ENCODE measurements around the gene UNC5C. TPM values are rescaled to one million over a fixed set of nuclear protein-coding genes. Genes with fewer than 3 reads are reported as not detected.

Gene UNC5C
- total and polyA plus RNA-seq, 5 donors from 2014 or later = 0.01 to 0.13 TPM; not detected in 3

- H3K36me3 ChIP-seq (ENCODE audit: control insufficient read depth, insufficient read depth, low read length) = no peaks in the 10 kb centered on the region
- H3K9me3 ChIP-seq (ENCODE audit: control insufficient read depth in 2 of 2, low read length in 2 of 2) = no peaks in the 10 kb centered on the region
- no peak for DNase-seq
- no peaks in the 10 kb centered on the region for H3K36me3 Mint-ChIP-seq
- no peak for ATAC-seq (ENCODE audit: low read depth in 2 of 2)
- H3K27ac Mint-ChIP-seq = no peak overlapping the region
- no peak overlapping the region for H3K4me3 ChIP-seq (ENCODE audit: low read depth, low read length)
- H3K27ac ChIP-seq (ENCODE audit: insufficient read depth, low read length, poor library complexity, severe bottlenecking) = no peak overlapping the region
- peaks cover 0 to 4% (median 0%) of the 10 kb centered on the region in 7 donors for H3K9me3 Mint-ChIP-seq
- H3K4me1 ChIP-seq (ENCODE audit: control insufficient read depth, insufficient read depth, low read length, poor library complexity, severe bottlenecking) = no peaks in the 10 kb centered on the region
- no peaks in the 10 kb centered on the region for H3K27me3 ChIP-seq (ENCODE audit: control insufficient read depth, insufficient read depth, low read length)
- no peaks in the 10 kb centered on the region for H3K27me3 Mint-ChIP-seq
- no peaks in the 10 kb centered on the region for H3K4me1 Mint-ChIP-seq
- no peak overlapping the region for H3K4me3 Mint-ChIP-seq
Observed at GRCh38 chr4:95472534-95472933, 76.2 kb downstream of the UNC5C start.

DNA sequence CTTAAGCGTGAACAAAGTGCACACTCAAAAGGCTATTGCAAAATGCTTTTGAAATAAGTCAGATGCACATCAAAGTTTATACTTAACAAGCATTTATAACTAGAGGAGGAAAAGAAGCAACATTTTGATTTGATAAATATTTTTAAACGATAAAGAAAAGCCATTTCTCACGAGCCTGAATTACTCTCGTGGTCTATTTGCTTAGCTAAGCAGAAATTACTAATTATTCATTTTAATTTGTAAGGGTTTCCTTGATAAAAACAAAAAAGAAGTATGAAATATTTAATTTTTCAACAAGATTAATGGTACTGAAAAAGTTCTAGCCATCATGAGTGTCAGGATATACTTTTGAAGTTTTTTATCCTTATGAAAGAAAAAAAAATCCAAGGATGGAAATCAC lies 78.2 kb downstream of the UNC5C start:
- Mint-ChIP-seq H3K27me3 (no peaks in the 10 kb centered on the region), H3K36me3 (no peaks in the 10 kb centered on the region), H3K4me1 (no peaks in the 10 kb centered on the region), H3K9me3 (peaks cover 0 to 5% (median 0%) of the 10 kb centered on the region in 7 donors), H3K4me3 (no peak overlapping the region), H3K27ac (no peak overlapping the region)
- ATAC-seq (ENCODE audit: low read depth in 2 of 2) = no peak
- H3K9me3 ChIP-seq (ENCODE audit: control insufficient read depth in 2 of 2, low read length in 2 of 2) = no peaks in the 10 kb centered on the region
- H3K4me1 ChIP-seq (ENCODE audit: control insufficient read depth, insufficient read depth, low read length, poor library complexity, severe bottlenecking) = no peaks in the 10 kb centered on the region
- H3K36me3 ChIP-seq (ENCODE audit: control insufficient read depth, insufficient read depth, low read length) = no peaks in the 10 kb centered on the region
- no peaks in the 10 kb centered on the region for H3K27me3 ChIP-seq (ENCODE audit: control insufficient read depth, insufficient read depth, low read length)
- no peak overlapping the region for H3K4me3 ChIP-seq (ENCODE audit: low read depth, low read length)
- no peak for DNase-seq
- H3K27ac ChIP-seq (ENCODE audit: insufficient read depth, low read length, poor library complexity, severe bottlenecking) = no peak overlapping the region

DNA sequence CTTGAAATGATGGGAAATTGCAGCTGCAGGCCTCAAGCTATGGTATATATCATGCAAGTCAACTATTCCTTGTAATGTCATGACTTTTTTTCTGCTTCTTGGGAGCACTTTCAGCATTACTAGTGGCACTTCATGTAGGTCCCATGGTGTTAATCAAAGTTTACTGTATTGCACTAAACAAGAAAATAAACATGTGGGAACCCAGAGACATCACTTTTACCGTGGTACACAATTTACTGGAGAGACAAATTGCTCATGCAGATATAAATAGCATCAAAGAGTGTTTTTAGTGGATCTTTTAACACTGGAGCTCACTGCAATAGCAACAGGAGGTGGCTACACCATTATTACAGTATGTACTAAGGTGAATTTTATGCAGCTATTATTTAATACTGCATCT lies 79.2 kb downstream of the UNC5C start:
- Histone ChIP-seq H3K4me3 (ENCODE audit: low read depth, low read length) (no peak overlapping the region), H3K4me1 (ENCODE audit: control insufficient read depth, insufficient read depth, low read length, poor library complexity, severe bottlenecking) (no peaks in the 10 kb centered on the region), H3K36me3 (ENCODE audit: control insufficient read depth, insufficient read depth, low read length) (no peaks in the 10 kb centered on the region), H3K27me3 (ENCODE audit: control insufficient read depth, insufficient read depth, low read length) (no peaks in the 10 kb centered on the region), H3K9me3 (ENCODE audit: control insufficient read depth in 2 of 2, low read length in 2 of 2) (no peaks in the 10 kb centered on the region), H3K27ac (ENCODE audit: insufficient read depth, low read length, poor library complexity, severe bottlenecking) (no peak overlapping the region)
- ATAC-seq (ENCODE audit: low read depth in 2 of 2) (no peak), DNase-seq (no peak)
- Mint-ChIP-seq H3K9me3 (peaks cover 0 to 4% (median 0%) of the 10 kb centered on the region in 7 donors), H3K4me3 (no peak overlapping the region), H3K4me1 (no peaks in the 10 kb centered on the region), H3K36me3 (no peaks in the 10 kb centered on the region), H3K27me3 (no peaks in the 10 kb centered on the region), H3K27ac (no peak overlapping the region)

DNA sequence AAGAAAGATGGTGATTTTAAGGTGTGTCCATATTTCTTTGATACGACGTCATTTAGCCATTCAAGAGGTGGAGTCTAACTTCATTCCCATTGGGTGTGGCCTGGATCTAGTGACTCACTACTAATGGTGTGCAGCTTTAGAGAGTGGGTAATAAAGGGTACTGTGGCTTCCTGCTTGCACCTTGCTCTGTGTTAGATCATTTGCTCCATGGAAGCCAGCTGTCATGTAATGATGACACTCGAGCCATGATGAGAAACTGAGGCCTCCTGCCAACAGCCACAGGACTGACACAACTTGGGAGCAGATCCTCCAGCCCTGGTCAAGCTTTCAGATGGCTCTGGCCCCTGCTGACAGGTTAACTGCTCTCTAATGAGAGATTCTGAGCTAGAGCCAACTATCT lies 82.0 kb downstream of the UNC5C start:
- Mint-ChIP-seq H3K4me1 (no peaks in the 10 kb centered on the region), H3K9me3 (peaks cover 0 to 4% (median 0%) of the 10 kb centered on the region in 7 donors), H3K4me3 (no peak overlapping the region), H3K27ac (no peak overlapping the region), H3K36me3 (no peaks in the 10 kb centered on the region), H3K27me3 (no peaks in the 10 kb centered on the region)
- ATAC-seq (ENCODE audit: low read depth in 2 of 2) (no peak), DNase-seq (no peak)
- Histone ChIP-seq H3K36me3 (ENCODE audit: control insufficient read depth, insufficient read depth, low read length) (no peaks in the 10 kb centered on the region), H3K27me3 (ENCODE audit: control insufficient read depth, insufficient read depth, low read length) (no peaks in the 10 kb centered on the region), H3K27ac (ENCODE audit: insufficient read depth, low read length, poor library complexity, severe bottlenecking) (no peak overlapping the region), H3K9me3 (ENCODE audit: control insufficient read depth in 2 of 2, low read length in 2 of 2) (no peaks in the 10 kb centered on the region), H3K4me1 (ENCODE audit: control insufficient read depth, insufficient read depth, low read length, poor library complexity, severe bottlenecking) (no peaks in the 10 kb centered on the region), H3K4me3 (ENCODE audit: low read depth, low read length) (no peak overlapping the region)

GRCh38 chr4:95465010-95465409 lies 83.8 kb downstream of the UNC5C start:
- no peaks in the 10 kb centered on the region for H3K36me3 Mint-ChIP-seq
- H3K27me3 ChIP-seq (ENCODE audit: control insufficient read depth, insufficient read depth, low read length) = no peaks in the 10 kb centered on the region
- no peak overlapping the region for H3K27ac ChIP-seq (ENCODE audit: insufficient read depth, low read length, poor library complexity, severe bottlenecking)
- no peak overlapping the region for H3K27ac Mint-ChIP-seq
- H3K4me3 Mint-ChIP-seq = no peak overlapping the region
- peaks cover 0 to 3% (median 0%) of the 10 kb centered on the region in 7 donors for H3K9me3 Mint-ChIP-seq
- H3K36me3 ChIP-seq (ENCODE audit: control insufficient read depth, insufficient read depth, low read length) = no peaks in the 10 kb centered on the region
- no peak overlapping the region for H3K4me3 ChIP-seq (ENCODE audit: low read depth, low read length)
- DNase-seq (no peak), ATAC-seq (ENCODE audit: low read depth in 2 of 2) (no peak)
- H3K4me1 ChIP-seq (ENCODE audit: control insufficient read depth, insufficient read depth, low read length, poor library complexity, severe bottlenecking) = no peaks in the 10 kb centered on the region
- H3K27me3 Mint-ChIP-seq = no peaks in the 10 kb centered on the region
- no peaks in the 10 kb centered on the region for H3K9me3 ChIP-seq (ENCODE audit: control insufficient read depth in 2 of 2, low read length in 2 of 2)
- no peaks in the 10 kb centered on the region for H3K4me1 Mint-ChIP-seq

- peaks cover 0 to 3% (median 0%) of the 10 kb centered on the region in 7 donors for H3K9me3 Mint-ChIP-seq
- no peaks in the 10 kb centered on the region for H3K27me3 ChIP-seq (ENCODE audit: control insufficient read depth, insufficient read depth, low read length)
- no peak overlapping the region for H3K4me3 Mint-ChIP-seq
- H3K4me3 ChIP-seq (ENCODE audit: low read depth, low read length) = no peak overlapping the region
- no peaks in the 10 kb centered on the region for H3K36me3 ChIP-seq (ENCODE audit: control insufficient read depth, insufficient read depth, low read length)
- DNase-seq (no peak), ATAC-seq (ENCODE audit: low read depth in 2 of 2) (no peak)
- no peaks in the 10 kb centered on the region for H3K9me3 ChIP-seq (ENCODE audit: control insufficient read depth in 2 of 2, low read length in 2 of 2)
- H3K4me1 Mint-ChIP-seq = no peaks in the 10 kb centered on the region
- no peaks in the 10 kb centered on the region for H3K27me3 Mint-ChIP-seq
- no peaks in the 10 kb centered on the region for H3K36me3 Mint-ChIP-seq
- H3K27ac ChIP-seq (ENCODE audit: insufficient read depth, low read length, poor library complexity, severe bottlenecking) = no peak overlapping the region
- H3K4me1 ChIP-seq (ENCODE audit: control insufficient read depth, insufficient read depth, low read length, poor library complexity, severe bottlenecking) = no peaks in the 10 kb centered on the region
- H3K27ac Mint-ChIP-seq = no peak overlapping the region
Observed at GRCh38 chr4:95462921-95463320, 85.9 kb downstream of the UNC5C start.

GRCh38 chr4:95457353-95457752 lies 91.4 kb downstream of the UNC5C start:
- H3K36me3 Mint-ChIP-seq = no peaks in the 10 kb centered on the region

DNA sequence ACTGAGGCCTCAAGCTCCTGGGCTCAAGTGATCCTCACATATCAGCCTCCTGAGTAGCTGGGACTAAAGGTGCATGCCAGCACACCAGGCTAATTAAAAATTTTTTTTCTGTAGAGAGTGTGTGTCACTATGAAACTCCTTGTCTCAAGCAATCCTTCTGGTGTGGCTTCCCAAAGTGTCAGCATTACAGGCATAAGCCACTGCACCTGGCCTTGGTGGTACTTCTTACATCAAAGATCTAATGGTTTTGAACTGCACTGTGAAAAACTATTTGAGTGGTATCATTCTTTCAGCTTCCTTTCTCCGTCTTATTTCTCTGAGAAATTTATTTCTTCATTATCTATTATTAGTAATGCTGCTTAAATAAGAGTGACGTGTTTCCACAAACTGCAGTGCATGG lies 98.5 kb downstream of the UNC5C start:
- Mint-ChIP-seq H3K36me3 (no peaks in the 10 kb centered on the region), H3K9me3 (peaks cover 0 to 5% (median 0%) of the 10 kb centered on the region in 7 donors), H3K27me3 (no peaks in the 10 kb centered on the region), H3K4me1 (no peaks in the 10 kb centered on the region), H3K4me3 (no peak overlapping the region), H3K27ac (no peak overlapping the region)
- no peak overlapping the region for H3K27ac ChIP-seq (ENCODE audit: insufficient read depth, low read length, poor library complexity, severe bottlenecking)
- DNase-seq (no peak), ATAC-seq (ENCODE audit: low read depth in 2 of 2) (no peak)
- H3K4me3 ChIP-seq (ENCODE audit: low read depth, low read length) = no peak overlapping the region
- no peaks in the 10 kb centered on the region for H3K4me1 ChIP-seq (ENCODE audit: control insufficient read depth, insufficient read depth, low read length, poor library complexity, severe bottlenecking)
- no peaks in the 10 kb centered on the region for H3K27me3 ChIP-seq (ENCODE audit: control insufficient read depth, insufficient read depth, low read length)
- H3K9me3 ChIP-seq (ENCODE audit: control insufficient read depth in 2 of 2, low read length in 2 of 2) = no peaks in the 10 kb centered on the region
- H3K36me3 ChIP-seq (ENCODE audit: control insufficient read depth, insufficient read depth, low read length) = no peaks in the 10 kb centered on the region

More at GRCh38 chr4:95457353-95457752, 91.4 kb downstream of the UNC5C start:
- Histone ChIP-seq H3K27ac (ENCODE audit: insufficient read depth, low read length, poor library complexity, severe bottlenecking) (no peak overlapping the region), H3K9me3 (ENCODE audit: control insufficient read depth in 2 of 2, low read length in 2 of 2) (no peaks in the 10 kb centered on the region), H3K27me3 (ENCODE audit: control insufficient read depth, insufficient read depth, low read length) (no peaks in the 10 kb centered on the region), H3K36me3 (ENCODE audit: control insufficient read depth, insufficient read depth, low read length) (no peaks in the 10 kb centered on the region), H3K4me3 (ENCODE audit: low read depth, low read length) (no peak overlapping the region), H3K4me1 (ENCODE audit: control insufficient read depth, insufficient read depth, low read length, poor library complexity, severe bottlenecking) (no peaks in the 10 kb centered on the region)
- H3K27ac Mint-ChIP-seq = no peak overlapping the region
- DNase-seq (no peak), ATAC-seq (ENCODE audit: low read depth in 2 of 2) (no peak)
- no peaks in the 10 kb centered on the region for H3K27me3 Mint-ChIP-seq
- H3K9me3 Mint-ChIP-seq = peaks cover 0 to 5% (median 0%) of the 10 kb centered on the region in 7 donors
- no peak overlapping the region for H3K4me3 Mint-ChIP-seq
- no peaks in the 10 kb centered on the region for H3K4me1 Mint-ChIP-seq
